Left renal pelvis (tissue), 4 donors: Measurements from ENCODE around the gene TRIOBP. TPM values are rescaled to one million over a fixed set of nuclear protein-coding genes. Genes with fewer than 3 reads are reported as not detected.

Source experiments
- DNase-seq, 4 donors: peaks; one replicate each; pipeline ENCODE4 v3.0.0-alpha.2; 2013; ENCODE audit warnings: low read depth in 4 of 4, low spot score in 3 of 4
- polyA plus RNA-seq, 4 donors: library from polyadenylated mRNA; unstranded; fragments of 120-200 nt; gene quantifications; one replicate each; pipeline ENCODE4 v1.2.1, GENCODE V29; 2013; ENCODE audit not compliant: insufficient read length in 4 of 4

TRIOBP gene
- polyA plus RNA-seq, 4 donors = 51.8 to 86.1 (median 61.4) TPM

DNA sequence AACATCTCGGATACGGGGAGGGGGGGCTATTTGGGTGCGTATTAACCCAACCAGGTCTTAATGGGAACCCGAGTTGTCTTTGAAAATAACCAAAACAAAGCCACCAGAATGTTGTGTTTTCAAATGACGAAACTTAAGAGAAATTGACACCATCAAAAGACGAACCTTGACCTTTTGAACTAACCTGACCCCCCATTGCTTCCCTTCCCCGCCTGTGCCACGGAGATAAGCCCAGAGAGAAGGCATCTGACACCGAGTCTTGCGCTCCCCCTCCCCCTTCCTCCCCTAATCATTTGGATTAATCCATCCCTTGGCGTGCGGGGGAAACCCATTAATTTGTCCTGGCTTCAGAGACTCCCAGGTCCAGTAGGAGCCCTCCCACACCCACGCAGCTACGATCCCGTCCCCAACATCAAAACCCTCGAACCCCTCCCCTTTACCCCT, 106.4 kb downstream of the TRIOBP start:
- DNase-seq = no peak

DNA sequence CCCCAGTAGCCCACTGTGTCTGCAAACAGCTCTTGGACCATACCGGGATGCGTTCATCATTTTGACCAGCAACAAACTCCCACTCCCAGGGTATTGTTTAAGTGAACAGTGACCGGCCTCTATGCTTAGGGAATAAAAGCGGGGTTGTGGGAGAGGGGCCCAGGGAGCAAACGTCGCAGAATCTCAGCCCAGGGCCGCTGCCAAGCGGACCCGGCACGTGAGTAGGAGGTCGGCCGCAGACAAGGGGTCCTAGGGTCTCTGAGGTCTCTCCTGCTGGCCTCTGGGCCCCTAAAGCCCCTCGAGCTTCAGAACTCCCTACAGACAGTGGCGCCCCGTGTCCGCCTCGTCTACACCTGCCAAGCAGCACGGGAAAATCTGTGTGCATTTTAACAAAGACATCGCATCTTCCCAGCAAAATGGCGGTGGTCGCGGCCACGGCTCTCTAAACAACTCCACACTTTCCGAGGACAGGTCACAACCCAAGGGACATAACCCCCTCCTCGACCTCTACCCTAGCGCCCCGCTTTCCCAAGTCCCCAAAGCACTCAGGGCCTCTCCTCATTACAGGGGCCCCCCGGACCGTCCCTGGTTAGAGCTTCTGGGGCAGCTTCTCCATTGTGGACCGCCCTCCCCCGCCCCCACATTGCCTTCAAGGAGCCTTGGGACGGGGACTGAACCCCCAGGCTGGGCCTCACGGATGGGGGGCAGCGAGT, 106.9 kb downstream of the TRIOBP start:
- DNase-seq = no peak

DNA sequence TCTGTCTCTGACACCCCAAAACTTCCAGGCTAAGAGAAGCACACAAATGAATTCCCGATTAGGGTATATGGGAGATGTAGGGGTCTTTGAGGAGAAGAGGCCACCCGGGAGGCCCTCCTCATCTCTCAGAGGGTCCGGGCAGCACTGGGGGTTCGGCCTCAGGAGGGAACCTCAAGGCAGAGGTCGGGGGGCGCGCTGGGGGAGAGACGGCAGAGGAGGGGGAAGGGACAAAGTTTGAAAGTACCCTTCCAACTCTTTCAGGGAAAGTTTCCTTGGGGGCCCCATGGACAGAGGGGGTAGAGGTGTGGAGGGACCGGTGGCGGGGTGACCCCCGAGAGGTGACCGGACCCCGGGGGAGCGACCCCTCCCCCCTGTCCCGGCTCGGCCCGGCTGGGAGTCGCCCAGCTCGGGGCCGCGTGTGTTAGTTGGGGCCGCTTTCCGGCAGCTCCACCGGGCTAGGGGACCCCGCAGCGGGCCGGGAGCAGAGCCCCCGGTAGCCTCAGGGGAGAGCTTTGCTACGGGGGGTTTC, 107.6 kb downstream of the TRIOBP start:
- no peak for DNase-seq

DNA sequence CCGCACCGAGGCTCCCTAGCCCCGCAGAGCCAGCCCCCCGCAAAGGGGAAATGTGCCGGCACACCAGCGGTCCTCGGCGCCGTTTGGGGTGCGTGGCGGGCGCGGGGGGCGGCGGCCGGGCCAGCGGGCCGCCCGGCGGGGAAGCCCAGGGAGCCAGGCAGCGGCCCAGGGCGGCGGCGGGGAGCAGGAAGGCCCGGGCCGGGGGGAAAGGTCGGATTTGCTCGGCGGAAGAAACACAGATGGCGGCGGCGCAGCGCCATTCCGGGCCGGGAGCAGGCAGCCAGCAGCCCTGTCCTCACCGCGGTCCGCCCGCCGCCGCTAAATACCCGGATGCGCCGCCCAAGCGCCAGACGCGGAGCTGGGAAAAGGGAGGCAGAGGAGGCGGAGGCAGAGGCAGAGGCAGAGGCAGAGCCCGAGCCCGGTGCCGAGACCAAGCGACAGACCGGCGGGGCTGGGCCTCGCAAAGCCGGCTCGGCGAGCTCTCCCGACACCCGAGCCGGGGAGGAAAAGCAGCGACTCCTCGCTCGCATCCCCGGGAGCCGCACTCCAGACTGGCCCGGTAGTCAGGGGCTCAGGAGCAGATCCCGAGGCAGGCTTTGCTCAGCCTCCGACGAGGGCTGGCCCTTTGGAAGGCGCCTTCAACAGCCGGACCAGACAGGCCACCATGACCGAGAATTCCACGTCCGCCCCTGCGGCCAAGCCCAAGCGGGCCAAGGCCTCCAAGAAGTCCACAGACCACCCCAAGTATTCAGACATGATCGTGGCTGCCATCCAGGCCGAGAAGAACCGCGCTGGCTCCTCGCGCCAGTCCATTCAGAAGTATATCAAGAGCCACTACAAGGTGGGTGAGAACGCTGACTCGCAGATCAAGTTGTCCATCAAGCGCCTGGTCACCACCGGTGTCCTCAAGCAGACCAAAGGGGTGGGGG, 108.3 kb downstream of the TRIOBP start:
- DNase-seq = peak in 1 of 4 donors; percentile 77

DNA sequence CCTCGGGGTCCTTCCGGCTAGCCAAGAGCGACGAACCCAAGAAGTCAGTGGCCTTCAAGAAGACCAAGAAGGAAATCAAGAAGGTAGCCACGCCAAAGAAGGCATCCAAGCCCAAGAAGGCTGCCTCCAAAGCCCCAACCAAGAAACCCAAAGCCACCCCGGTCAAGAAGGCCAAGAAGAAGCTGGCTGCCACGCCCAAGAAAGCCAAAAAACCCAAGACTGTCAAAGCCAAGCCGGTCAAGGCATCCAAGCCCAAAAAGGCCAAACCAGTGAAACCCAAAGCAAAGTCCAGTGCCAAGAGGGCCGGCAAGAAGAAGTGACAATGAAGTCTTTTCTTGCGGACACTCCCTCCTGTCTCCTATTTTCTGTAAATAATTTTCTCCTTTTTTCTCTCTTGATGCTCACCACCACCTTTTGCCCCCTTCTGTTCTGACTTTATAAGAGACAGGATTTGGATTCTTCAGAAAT, 109.0 kb downstream of the TRIOBP start:
- DNase-seq = no peak

DNA sequence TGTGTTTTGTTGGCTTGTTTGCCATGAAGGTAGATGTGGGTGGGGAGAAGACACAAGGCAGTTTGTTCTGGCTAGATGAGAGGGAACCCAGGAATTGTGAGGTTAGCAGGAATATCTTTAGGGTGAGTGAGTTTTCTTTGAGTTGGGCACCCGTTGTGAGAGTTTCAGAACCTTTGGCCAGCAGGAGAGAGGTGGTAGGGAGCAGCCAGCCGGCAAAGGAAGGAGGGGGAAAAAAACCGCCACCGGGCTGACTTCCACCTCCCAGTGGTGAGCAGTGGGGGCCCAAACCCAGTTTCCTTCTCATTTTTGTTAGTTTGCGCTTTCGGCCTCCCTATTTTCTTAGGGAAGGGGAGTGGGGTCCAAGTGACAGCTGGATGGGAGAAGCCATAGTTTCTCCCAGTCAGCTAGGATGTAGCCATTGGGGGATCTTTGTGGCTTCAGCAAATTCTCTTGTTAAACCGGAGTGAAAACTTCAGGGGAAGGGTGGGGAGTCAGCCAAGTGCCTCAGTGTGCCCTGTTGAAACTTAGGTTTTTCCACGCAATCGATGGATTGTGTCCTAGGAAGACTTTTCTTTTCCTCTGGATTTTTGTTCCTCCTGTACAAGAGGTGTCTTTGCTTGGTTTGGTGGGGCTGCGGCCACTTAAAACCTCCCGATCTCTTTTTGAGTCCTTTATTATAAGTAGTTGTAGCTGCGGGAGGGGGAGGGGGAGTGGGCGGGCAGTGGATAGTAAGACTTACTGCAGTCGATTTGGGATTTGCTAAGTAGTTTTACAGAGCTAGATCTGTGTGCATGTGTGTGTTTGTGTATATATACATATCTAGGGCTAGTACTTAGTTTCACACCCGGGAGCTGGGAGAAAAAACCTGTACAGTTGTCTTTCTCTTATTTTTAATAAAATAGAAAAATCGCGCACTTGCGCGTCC, 109.8 kb downstream of the TRIOBP start:
- DNase-seq = no peak

DNA sequence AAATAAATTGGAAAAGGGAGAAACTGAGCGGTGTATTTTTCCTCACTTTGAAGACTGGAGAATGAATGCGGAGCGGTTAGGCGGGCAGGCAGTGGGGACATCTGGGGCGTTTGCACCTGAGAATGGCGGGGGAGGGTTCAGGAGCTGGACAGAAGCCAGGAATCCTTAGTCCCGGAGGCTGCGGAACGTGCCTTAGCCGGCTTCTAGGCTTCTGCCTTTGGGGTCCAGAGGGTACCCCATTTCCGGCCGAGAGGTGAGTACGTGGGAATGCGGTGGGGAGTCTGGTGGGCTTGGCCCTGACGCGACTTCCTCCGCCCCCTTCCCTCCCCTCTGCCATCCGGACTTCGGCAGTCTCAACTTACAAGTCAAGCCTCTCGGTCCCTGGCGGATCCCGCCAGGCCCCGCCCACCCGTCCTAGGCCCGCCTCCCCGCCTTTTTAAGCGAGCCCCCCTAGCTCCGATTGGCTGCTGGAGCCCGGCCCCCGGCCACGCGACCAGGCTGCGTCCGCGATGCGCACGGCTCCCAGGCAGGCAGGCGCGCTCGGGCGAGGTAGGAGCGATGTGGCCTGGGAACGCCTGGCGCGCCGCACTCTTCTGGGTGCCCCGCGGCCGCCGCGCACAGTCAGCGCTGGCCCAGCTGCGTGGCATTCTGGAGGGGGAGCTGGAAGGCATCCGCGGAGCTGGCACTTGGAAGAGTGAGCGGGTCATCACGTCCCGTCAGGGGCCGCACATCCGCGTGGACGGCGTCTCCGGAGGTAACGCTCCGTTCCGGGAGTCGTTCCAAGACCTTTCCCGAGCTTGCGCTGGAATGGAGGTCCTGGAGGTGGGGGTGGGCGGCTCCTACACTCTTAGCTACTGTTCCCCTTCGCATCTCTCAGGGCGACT, 110.8 kb downstream of the TRIOBP start, which contains the start of gene GCAT:
Gene GCAT (plus strand): TSS at position 525 of the 884 bp plus-strand sequence. CDS start 34 bp downstream, at position 559.
- peak; percentile 89 to 95 (median 93) for DNase-seq

DNA sequence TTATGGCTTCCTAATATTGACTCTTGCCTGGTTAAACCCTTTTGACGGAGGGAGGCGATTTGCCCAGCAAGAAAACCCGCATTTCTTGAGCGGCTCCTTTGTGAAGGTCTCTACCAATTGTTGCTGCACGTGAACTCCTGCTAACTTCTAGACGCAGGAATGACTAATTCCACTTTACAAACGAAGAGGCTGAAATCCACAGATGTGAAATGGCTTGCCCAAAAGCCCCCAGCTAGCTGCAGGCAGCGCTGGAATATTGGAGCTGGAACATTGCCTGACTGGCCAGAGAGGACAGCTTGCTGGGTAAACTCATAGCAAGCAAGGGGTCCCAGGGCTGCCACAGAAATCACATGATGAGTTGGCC, 111.4 kb downstream of the TRIOBP start:
- DNase-seq = no peak

DNA sequence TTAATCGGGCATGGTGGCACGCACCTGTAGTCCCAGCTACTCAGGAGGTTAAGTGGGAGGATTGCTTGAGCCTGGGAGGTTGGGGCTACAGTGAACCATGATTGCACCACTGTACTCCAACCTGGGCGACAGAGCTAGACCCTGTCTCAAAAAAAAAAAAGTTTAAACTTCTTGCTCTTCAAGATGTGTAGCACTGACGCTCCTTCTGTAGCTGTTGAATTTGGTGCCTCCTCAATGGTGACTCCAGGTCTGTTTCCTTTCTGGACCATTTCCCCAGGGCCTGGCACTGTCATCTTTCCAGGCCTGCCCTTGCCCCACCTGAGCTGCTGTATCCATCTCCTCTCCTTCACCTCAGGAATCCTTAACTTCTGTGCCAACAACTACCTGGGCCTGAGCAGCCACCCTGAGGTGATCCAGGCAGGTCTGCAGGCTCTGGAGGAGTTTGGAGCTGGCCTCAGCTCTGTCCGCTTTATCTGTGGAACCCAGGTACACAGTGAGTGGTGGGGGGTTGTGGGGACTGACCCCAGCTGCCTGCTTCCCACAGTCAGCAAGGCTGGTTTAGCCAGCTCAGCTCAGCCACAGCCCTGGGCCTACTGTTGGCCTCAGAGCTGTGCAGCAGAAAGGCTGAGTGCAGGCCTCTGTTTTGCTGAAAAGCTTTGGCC, 113.0 kb downstream of the TRIOBP start:
- no peak for DNase-seq

DNA sequence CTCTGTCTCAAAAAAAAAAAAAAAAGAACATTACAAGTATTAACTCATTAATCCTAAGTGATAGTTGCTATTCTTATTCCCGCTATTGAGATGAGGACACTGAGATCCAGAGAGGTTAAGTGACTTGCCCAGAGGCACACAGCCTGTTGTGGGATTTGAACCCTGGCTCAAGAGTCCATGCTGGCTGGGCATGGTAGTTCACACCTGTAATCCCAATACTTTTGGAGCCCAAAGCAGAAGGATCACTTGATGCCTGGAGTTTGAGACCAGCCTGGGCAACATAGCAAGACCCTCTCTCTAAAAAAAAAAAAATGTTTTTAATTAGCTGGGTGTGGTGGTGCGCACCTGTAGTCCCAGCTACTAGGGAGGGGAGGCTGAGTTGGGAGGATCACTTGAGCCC, 115.0 kb downstream of the TRIOBP start:
- DNase-seq = no peak

DNA sequence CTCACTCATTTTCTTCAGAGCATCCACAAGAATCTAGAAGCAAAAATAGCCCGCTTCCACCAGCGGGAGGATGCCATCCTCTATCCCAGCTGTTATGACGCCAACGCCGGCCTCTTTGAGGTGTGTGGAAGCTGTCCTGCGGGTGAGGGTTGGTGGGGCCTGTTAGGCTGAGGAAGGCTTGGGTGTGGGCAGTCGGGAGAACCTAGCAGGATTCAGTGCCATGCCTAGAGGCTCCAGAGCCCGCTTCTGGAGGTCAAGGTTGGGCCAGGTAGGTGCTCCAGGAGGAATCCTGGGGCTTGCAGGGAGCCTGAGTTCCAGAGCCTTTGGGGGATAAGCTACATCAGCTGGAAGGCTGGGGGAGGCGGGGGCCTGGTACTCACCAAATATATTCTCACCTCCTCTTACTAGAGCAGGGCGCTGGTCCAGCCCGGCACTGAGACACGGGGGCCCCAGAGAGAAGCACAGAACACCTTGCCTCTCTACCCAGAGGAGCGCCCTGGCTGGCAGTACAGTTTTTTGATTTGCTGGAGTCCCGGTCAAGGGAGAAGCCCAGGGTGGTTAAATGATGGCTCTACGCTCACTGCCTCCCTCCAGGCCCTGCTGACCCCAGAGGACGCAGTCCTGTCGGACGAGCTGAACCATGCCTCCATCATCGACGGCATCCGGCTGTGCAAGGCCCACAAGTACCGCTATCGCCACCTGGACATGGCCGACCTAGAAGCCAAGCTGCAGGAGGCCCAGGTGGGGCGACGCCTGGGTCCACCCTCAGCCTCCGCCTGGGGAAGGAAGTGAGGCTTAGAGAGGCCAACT, 116.2 kb downstream of the TRIOBP start:
- no peak for DNase-seq

DNA sequence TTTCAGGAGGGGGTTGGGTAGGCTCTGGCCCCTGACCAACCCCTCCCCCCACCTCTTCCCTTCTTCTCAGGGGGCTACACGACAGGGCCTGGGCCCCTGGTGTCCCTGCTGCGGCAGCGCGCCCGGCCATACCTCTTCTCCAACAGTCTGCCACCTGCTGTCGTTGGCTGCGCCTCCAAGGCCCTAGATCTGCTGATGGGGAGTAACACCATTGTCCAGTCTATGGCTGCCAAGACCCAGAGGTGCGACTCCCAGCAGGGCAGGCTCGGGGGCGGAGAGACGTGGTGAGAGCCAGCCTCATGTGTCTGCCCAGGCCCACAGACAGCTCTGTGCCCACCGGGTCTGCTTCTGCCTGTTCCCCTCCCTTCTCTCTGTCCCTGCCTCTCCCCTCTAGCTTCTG, 118.7 kb downstream of the TRIOBP start:
- DNase-seq = no peak

DNA sequence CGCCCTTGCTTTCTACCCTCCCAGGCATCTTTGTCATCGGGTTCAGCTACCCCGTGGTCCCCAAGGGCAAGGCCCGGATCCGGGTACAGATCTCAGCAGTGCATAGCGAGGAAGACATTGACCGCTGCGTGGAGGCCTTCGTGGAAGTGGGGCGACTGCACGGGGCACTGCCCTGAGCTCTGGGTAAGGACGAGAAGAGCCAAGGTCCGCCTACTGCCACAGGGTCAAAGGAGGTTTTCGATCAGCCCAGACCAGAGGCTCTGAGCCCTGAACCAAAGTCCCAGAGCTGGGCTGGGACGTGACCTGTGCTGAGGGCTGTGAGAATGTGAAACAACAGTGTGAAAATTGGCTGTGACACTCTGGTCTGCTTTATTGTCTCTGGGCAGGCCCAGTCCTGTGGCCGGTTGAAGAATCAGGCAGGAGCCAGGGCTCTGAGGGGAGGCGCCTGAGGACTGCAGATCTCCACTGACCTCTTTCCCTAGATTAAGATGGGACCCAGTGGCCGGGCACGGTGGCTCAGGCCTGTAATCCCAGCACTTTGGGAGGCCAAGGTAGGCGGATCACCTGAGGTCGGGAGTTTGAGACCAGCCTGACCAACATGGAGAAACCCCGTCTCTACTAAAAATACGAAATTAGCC, 119.8 kb downstream of the TRIOBP start:
- DNase-seq = no peak

DNA sequence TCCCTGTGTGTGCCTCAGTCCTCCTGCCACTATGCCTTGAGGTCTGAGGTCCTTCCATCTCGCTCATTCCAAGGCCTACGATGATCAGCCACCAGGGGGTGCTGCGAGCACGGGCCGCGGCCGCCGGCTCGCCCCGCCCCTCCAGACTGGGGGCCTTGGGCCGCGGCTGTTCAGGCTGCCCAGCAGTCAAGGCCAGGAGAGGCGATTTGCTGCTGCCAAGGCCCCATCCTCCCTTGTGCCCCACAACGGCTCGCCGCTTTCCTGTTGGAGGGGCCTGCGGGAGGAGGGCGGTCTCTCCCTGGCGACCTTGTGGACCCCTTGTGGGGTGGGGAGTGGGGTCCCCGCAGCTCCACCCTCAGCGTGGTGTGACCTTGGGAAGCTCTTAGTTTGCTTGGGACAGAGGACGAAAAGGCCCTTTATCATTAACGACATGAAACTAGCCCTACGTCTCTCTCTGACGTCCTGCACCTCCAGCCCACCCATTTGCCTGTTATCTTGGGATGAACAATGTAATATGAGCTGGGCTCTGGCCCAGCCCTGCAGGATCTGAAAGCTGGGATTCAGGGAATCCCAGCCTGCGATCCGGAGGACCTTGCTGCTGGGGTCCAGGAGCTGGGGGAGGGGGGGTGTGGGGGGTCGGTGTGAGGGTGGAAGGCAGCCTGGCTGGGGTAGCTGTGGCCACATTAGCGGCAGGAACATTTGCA, 121.0 kb downstream of the TRIOBP start:
- no peak for DNase-seq

DNA sequence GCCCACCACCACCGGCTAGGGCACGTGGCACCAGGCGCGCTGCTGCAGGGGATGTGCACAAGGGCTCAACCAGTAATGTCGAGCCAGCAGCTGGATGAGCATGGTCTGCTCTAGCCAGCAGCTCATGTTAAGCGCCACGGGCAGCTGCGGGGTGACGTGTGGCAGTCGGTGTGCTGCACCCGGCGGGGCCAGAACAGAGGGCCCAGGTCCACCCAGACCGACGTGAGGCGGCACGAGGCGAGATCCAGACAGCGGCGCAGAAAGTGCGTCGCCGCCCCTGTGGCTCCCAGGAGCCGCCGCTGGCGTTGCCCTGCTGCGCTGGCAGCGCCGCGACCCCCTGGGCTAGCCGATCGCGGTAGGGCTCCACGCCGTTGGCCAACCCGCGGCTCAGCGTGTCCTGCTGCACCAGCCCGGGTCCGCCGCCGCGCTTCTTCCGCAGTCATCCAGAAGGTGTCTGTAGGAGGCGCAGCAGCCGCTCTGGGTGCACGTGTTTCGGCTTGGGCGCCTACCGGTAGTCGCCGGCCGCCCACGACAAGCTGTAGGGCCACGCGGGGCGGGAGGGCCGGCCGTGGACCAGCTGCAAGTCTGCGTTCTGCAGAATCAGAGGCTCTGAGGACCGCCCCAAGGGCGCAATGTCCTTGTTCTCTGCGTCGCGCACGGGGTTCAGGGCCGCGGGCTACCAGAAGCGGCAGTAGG, 121.7 kb downstream of the TRIOBP start:
- no peak for DNase-seq

DNA sequence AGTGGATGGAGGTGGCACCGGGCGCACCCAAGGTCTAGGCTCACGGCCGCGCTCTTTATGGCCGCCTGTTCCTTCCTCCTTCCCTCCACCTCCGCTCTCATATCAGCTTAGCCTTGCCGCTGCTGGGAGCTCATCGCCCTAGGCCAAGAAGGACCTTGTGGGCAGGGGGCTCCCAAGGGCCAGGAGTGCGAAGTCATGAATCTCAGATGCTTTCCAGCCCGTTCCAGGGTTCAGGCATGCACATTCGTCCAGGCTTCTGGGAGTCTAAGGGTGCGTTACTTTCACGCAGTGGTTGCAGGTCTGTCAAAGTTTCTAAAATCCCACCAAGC, 122.2 kb downstream of the TRIOBP start:
- DNase-seq = no peak
